Fibroblast of skin of back (primary cell): ENCODE measurements around the gene TAS2R43.
"Not testable (repeated sequence)": the region's sequence is repeated elsewhere in the genome, so short reads cannot be mapped to it uniquely, and the experiment has no call there.

ENCODE experiments used
- DNase-seq: peaks from one replicate; pipeline ENCODE4 v3.0.0-alpha.2; 2013

The TAS2R43 gene

GRCh38 chr12:11059041-11059440 lies 33.1 kb downstream of the TAS2R43 start:
- no peak for DNase-seq

- no peak for DNase-seq
These were observed 36.8 kb downstream of the TAS2R43 start for GRCh38 chr12:11055306-11055705.

- DNase-seq, result not testable (repeated sequence)
These were observed 42.1 kb downstream of the TAS2R43 start for GRCh38 chr12:11049806-11050531.

- not testable (repeated sequence) for DNase-seq
These were observed 50.7 kb downstream of the TAS2R43 start for GRCh38 chr12:11041366-11041765.
